Mesenchymal stem cell (in vitro differentiated cells and primary cell): ENCODE results near the gene ATP2A3.

ENCODE experiments used
- DNase-seq: peaks from one replicate; pipeline ENCODE4 v3.0.0-alpha.2; 2013
- H2AFZ ChIP-seq: one replicate; pipeline ENCODE4 v1.6.1; 2013; ENCODE audit warnings: low read depth, mild to moderate bottlenecking, control low read depth, inconsistent platforms, low read length, moderate library complexity
- H2AK5ac ChIP-seq: 2 replicates; pipeline ENCODE4 v1.6.1; 2013; ENCODE audit warnings: low read length, moderate library complexity, mild to moderate bottlenecking, inconsistent platforms; ENCODE audit not compliant: severe bottlenecking
- H2BK120ac ChIP-seq: one replicate; pipeline ENCODE4 v1.6.1; 2013; ENCODE audit warnings: low read depth, mild to moderate bottlenecking, inconsistent platforms, low read length, moderate library complexity
- H2BK12ac ChIP-seq, 2 experiments: one replicate each; pipeline ENCODE4 v1.6.1; 2013; ENCODE audit warnings: inconsistent platforms in 2 of 2, low read length in 2 of 2, mild to moderate bottlenecking in 2 of 2, moderate library complexity in 2 of 2, control low read depth in 1 of 2
- H2BK15ac ChIP-seq: one replicate; pipeline ENCODE4 v1.6.1; 2013; ENCODE audit warnings: mild to moderate bottlenecking, low read depth, inconsistent platforms; ENCODE audit not compliant: poor library complexity, severe bottlenecking
- H2BK5ac ChIP-seq: 2 replicates; pipeline ENCODE4 v1.6.1; 2013; ENCODE audit warnings: low read depth, mild to moderate bottlenecking, low read length, control low read depth, inconsistent platforms; ENCODE audit not compliant: poor library complexity, severe bottlenecking
- H3K14ac ChIP-seq, 2 experiments: one replicate each; pipeline ENCODE4 v1.6.1; 2013; ENCODE audit warnings: inconsistent platforms in 2 of 2, low read length in 2 of 2, control low read depth in 1 of 2, mild to moderate bottlenecking in 1 of 2, moderate library complexity in 1 of 2
- H3K18ac ChIP-seq, 2 experiments: one replicate each; pipeline ENCODE4 v1.6.1; 2013; ENCODE audit warnings: inconsistent platforms in 2 of 2, low read length in 2 of 2, control low read depth in 1 of 2, low read depth in 1 of 2, mild to moderate bottlenecking in 1 of 2
- H3K23ac ChIP-seq, 2 experiments: one replicate each; pipeline ENCODE4 v1.6.1; 2013; ENCODE audit warnings: inconsistent platforms in 2 of 2, low read length in 2 of 2, mild to moderate bottlenecking in 2 of 2, moderate library complexity in 2 of 2, control low read depth in 1 of 2
- H3K27ac ChIP-seq: 2 replicates; pipeline ENCODE4 v1.5.1; 2013; ENCODE audit warnings: mild to moderate bottlenecking, moderate library complexity, low read length, control low read depth, inconsistent platforms; ENCODE audit not compliant: poor library complexity, severe bottlenecking
- H3K27me3 ChIP-seq, 2 experiments: 2 replicates each; pipeline versions ENCODE4 v1.6.1 to v1.7.0; 2013; ENCODE audit warnings: low read length in 2 of 2, mild to moderate bottlenecking in 2 of 2, moderate library complexity in 2 of 2, control low read depth in 1 of 2, inconsistent platforms in 1 of 2; ENCODE audit not compliant: control insufficient read depth in 1 of 2, insufficient read depth in 1 of 2
- H3K36me3 ChIP-seq, 2 experiments: 2 replicates each; pipeline versions ENCODE4 v1.6.1 to v1.7.0; 2013; ENCODE audit warnings: low read length in 2 of 2, control low read depth in 1 of 2, inconsistent platforms in 1 of 2, low read depth in 1 of 2, mild to moderate bottlenecking in 1 of 2; ENCODE audit not compliant: insufficient read depth in 2 of 2, control insufficient read depth in 1 of 2
- H3K4ac ChIP-seq, 2 experiments: one replicate each; pipeline ENCODE4 v1.6.1; 2013; ENCODE audit warnings: inconsistent platforms in 2 of 2, low read length in 2 of 2, mild to moderate bottlenecking in 2 of 2, moderate library complexity in 2 of 2, control low read depth in 1 of 2, low read depth in 1 of 2
- H3K4me1 ChIP-seq: 2 replicates; pipeline ENCODE4 v1.6.1; 2013; ENCODE audit warnings: low read depth, low read length, control low read depth; ENCODE audit not compliant: control insufficient read depth, insufficient read depth
- H3K4me2 ChIP-seq: 2 replicates; pipeline ENCODE4 v1.6.1; 2013; ENCODE audit warnings: low read length, mild to moderate bottlenecking, inconsistent platforms; ENCODE audit not compliant: poor library complexity, severe bottlenecking
- H3K4me3 ChIP-seq, 2 experiments: 2 replicates each; pipeline versions ENCODE4 v1.5.1 to v1.7.0; 2013; ENCODE audit warnings: low read length in 2 of 2, mild to moderate bottlenecking in 2 of 2, control low read depth in 1 of 2, low read depth in 1 of 2; ENCODE audit not compliant: insufficient read depth in 1 of 2
- H3K79me1 ChIP-seq: replicated peaks from 2 replicates; pipeline ENCODE4 v1.6.1; 2013; ENCODE audit warnings: mild to moderate bottlenecking, control low read depth, low read length, inconsistent platforms; ENCODE audit not compliant: poor library complexity, severe bottlenecking
- H3K9ac ChIP-seq: 2 replicates; pipeline ENCODE4 v1.7.0; 2013; ENCODE audit warnings: mild to moderate bottlenecking, low read length, moderate library complexity
- H3K9me3 ChIP-seq: 2 replicates; pipeline ENCODE4 v1.7.0; 2013; ENCODE audit warnings: mild to moderate bottlenecking, low read length; ENCODE audit not compliant: control insufficient read depth
- H4K8ac ChIP-seq: one replicate; pipeline ENCODE4 v1.6.1; 2013; ENCODE audit warnings: inconsistent platforms, mild to moderate bottlenecking, low read length, moderate library complexity
- H4K91ac ChIP-seq: one replicate; pipeline ENCODE4 v1.6.1; 2013; ENCODE audit warnings: mild to moderate bottlenecking, low read length, inconsistent platforms
- WGBS: methylation state at CpG from one replicate; pipeline ENCODE4 v1.1.7; 2013; ENCODE audit warnings: mixed read lengths; 5-methylcytosine and 5-hydroxymethylcytosine counted together

Gene ATP2A3

DNA sequence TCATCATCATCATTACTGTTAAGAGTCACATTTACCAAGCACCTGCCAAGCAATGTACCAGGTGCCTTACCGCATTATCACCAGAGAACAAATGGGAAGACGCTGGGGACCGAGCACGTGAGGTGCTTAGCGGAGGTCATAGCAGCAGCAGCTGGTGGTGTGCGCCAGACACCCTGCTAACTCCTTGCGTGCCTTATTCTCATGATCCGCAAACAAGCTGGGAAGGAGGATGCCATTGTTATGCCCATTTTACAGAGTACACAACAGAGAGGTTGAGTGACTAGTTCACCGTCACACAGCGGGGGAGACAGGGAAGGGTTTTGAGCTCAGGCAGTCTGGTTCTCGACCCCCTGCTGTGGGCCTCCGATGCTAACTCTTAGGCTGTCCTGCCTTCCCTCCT is 7.3 kb downstream of the ATP2A3 start:
- Histone ChIP-seq H3K27me3 (peaks cover 17 to 19% of the 10 kb centered on the region in 2 experiments), H3K79me1 (no peaks in the 10 kb centered on the region), H2BK12ac (no peak overlapping the region), H3K4me2 (no peak overlapping the region), H3K9ac (no peak overlapping the region), H2BK15ac (no peak overlapping the region), H3K4me1 (peaks cover 15% of the 10 kb centered on the region), H4K8ac (no peak overlapping the region), H3K4ac (no peak overlapping the region), H3K23ac (no peak overlapping the region), H3K9me3 (no peaks in the 10 kb centered on the region), H4K91ac (no peak overlapping the region), H3K27ac (no peak overlapping the region), H2AFZ (no peak overlapping the region), H2BK5ac (no peak overlapping the region), H3K18ac (no peak overlapping the region), H3K36me3 (no peaks in the 10 kb centered on the region), H2BK120ac (no peak overlapping the region), H3K14ac (no peak overlapping the region), H3K4me3 (no peak overlapping the region), H2AK5ac (no peak overlapping the region)
- WGBS: 91% methylated on average over 12 of the region's 12 CpGs
- no peak for DNase-seq

DNA sequence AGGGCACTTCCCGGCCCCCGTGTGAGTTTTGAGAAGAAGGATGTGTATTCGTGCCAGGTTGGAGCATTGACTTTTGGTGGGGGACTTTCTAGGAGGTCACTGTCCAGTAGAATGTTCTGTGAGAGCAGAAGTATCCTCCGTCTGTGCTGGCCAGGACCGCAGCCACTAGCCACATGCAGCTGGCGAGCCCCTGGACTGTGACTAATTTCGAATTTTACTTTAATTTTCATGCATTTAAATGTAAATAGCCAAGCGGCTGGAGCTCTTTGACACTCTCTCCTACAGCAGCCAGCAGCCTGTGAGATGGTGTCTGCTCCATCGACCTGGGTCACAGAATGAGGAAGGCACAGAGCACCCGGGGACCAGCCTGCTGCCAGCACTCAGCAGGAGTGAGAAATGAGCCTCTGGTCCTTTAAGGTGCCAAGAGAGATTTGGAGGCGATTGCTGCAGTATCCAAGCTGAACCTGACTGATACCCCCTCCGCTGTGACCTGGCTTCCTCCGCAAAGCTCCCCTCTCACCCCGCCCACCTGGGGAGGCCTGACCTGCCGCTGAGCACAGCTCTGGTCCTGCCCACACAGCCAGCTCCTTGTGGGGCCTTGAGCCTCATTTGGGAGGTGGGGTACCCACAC is 7.8 kb downstream of the ATP2A3 start:
- Histone ChIP-seq H2BK12ac (no peak overlapping the region), H3K18ac (no peak overlapping the region), H2AFZ (no peak overlapping the region), H4K8ac (no peak overlapping the region), H4K91ac (no peak overlapping the region), H3K27me3 (peaks cover 12 to 13% of the 10 kb centered on the region in 2 experiments), H3K27ac (no peak overlapping the region), H2BK15ac (no peak overlapping the region), H3K36me3 (no peaks in the 10 kb centered on the region), H3K9me3 (no peaks in the 10 kb centered on the region), H2BK5ac (no peak overlapping the region), H3K14ac (no peak overlapping the region), H3K4me1 (peaks cover 15% of the 10 kb centered on the region), H3K4ac (no peak overlapping the region), H3K4me3 (no peak overlapping the region), H2BK120ac (no peak overlapping the region), H3K23ac (no peak overlapping the region), H3K9ac (no peak overlapping the region), H3K4me2 (no peak overlapping the region), H2AK5ac (no peak overlapping the region), H3K79me1 (no peaks in the 10 kb centered on the region)
- DNase-seq: no peak
- WGBS: 52% methylated on average over 15 of the region's 15 CpGs

DNA sequence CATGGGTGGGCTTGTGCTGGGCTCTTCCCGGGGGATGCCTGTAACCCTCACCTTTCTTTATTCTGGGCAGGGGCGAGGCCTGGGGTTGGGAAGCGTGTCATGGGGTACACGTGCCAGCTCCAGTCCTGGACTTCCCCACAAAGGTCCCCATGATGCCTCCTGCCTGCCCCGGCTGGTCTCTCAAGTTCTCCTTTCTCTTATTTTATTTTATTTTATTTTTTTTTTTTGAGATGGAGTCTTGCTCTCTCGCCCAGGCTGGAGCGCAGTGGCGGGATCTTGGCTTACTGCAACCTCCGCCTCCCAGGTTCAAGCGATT is 8.6 kb downstream of the ATP2A3 start:
- Histone ChIP-seq H3K14ac (no peak overlapping the region), H2BK12ac (no peak overlapping the region), H3K9me3 (no peaks in the 10 kb centered on the region), H2AFZ (no peak overlapping the region), H2BK15ac (no peak overlapping the region), H3K4ac (no peak overlapping the region), H4K8ac (no peak overlapping the region), H3K4me3 (no peak overlapping the region), H3K4me1 (peaks cover 15% of the 10 kb centered on the region), H3K18ac (peak overlapping the region in 1 of 2 experiments; percentile 26), H2AK5ac (no peak overlapping the region), H3K9ac (no peak overlapping the region), H3K27ac (no peak overlapping the region), H3K23ac (no peak overlapping the region), H2BK120ac (no peak overlapping the region), H2BK5ac (no peak overlapping the region), H3K27me3 (peaks cover 4 to 5% of the 10 kb centered on the region in 2 experiments), H3K4me2 (no peak overlapping the region), H3K79me1 (no peaks in the 10 kb centered on the region), H3K36me3 (no peaks in the 10 kb centered on the region), H4K91ac (no peak overlapping the region)
- 90% methylated on average over 8 of the region's 10 CpGs for WGBS
- DNase-seq: no peak

DNA sequence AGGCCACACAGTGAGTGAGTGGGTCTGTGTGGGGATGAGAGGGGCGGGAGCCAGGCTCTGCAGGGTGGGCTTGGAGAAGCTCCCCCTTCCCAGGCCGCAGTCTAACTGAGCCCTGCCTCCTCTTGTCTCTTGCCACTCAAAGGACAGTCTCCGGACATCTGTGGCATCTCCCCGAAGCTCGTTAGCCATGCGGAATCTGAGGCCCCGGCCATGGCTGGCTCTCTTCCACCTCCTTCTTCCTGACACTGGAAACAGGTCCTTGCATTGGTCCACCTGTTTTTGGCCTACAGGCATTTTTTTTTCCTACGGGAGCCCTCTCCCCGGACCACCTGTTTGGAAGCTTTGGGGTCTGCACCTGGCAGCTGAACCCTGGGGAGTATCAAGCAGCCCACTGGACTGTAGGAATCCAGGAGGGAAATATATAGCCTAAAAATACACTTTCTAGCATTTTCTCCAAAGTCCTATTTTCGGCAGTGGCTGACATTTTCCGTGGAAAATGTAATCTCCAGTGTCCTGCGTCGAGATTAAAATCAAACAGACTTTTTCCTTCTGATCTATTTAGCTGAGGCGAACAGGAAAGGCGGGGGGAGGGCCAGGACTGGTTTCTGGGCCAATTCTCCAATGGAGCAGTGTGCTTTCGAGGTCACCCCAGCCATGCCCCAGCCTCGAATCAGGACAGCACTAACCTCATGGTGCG is 9.1 kb downstream of the ATP2A3 start:
- Histone ChIP-seq H3K14ac (no peak overlapping the region), H3K36me3 (no peaks in the 10 kb centered on the region), H3K23ac (no peak overlapping the region), H3K27me3 (peaks cover 0 to 4% of the 10 kb centered on the region in 2 experiments), H2BK120ac (no peak overlapping the region), H3K27ac (no peak overlapping the region), H3K9ac (no peak overlapping the region), H4K91ac (no peak overlapping the region), H3K4ac (no peak overlapping the region), H4K8ac (no peak overlapping the region), H3K79me1 (no peaks in the 10 kb centered on the region), H3K18ac (peak overlapping the region in 1 of 2 experiments; percentile 26), H2BK12ac (no peak overlapping the region), H3K9me3 (no peaks in the 10 kb centered on the region), H2AK5ac (no peak overlapping the region), H3K4me2 (no peak overlapping the region), H3K4me3 (no peak overlapping the region), H3K4me1 (peaks cover 15% of the 10 kb centered on the region), H2BK15ac (no peak overlapping the region), H2BK5ac (no peak overlapping the region), H2AFZ (no peak overlapping the region)
- WGBS: 80% methylated on average over 15 of the region's 18 CpGs
- DNase-seq: no peak
